Measurements from ENCODE around the gene ATP9A. TPM values are rescaled to one million over a fixed set of nuclear protein-coding genes. Genes with fewer than 3 reads are reported as not detected.

ATP9A gene
- total and polyA plus RNA-seq, 2 of the 8 experiments (the other 6 are each of a cell fraction or from before 2014, with no cell fraction given): 5.0 to 6.4 TPM

GRCh38 chr20:51750037-51750769, 18.0 kb downstream of the ATP9A start:
- TF ChIP-seq EZH2 (IDR thresholded peaks at IDR 0.05; ENCODE audit: low read depth, low read length, severe bottlenecking) (no peak), JUND (IDR thresholded peaks at IDR 0.05; ENCODE audit: low read length) (peak; percentile 62), HDAC6 (IDR thresholded peaks at IDR 0.05; ENCODE audit: low read depth, low read length) (no peak)
- Histone ChIP-seq H4K5ac (ENCODE audit: insufficient read length, low read depth, low read length) (no peak overlapping the region), H4K20me1 (replicated peaks in 1 of 2; ENCODE audit: control insufficient read depth in 1 of 2, insufficient read depth in 2 of 2, low read length in 2 of 2) (no peaks in the 10 kb centered on the region), H2BK120ac (replicated peaks; ENCODE audit: low read depth, low read length) (no peak overlapping the region), H3K4ac (replicated peaks; ENCODE audit: insufficient read length, low read depth, low read length) (no peak overlapping the region), H3K4me3 (ENCODE audit: extremely low read depth in 1 of 4, insufficient read depth in 2 of 4, low read depth in 3 of 4, low read length in 4 of 4) (no peak overlapping the region), H3K79me2 (ENCODE audit: control insufficient read depth in 1 of 2, insufficient read depth in 2 of 2, low read length in 2 of 2) (no peaks in the 10 kb centered on the region), H3K18ac (ENCODE audit: extremely low read depth, low read length) (no peak overlapping the region), H3K27me3 (replicated peaks in 1 of 4; ENCODE audit: control insufficient read depth in 3 of 4, extremely low read depth in 1 of 4, insufficient read depth in 3 of 4, low read length in 3 of 4) (no peaks in the 10 kb centered on the region), H2BK5ac (ENCODE audit: low read depth, low read length) (0 out of 2 replicates have a peak overlapping the region, but pooled peaks have one; percentile 2), H2BK20ac (ENCODE audit: low read length) (peak overlapping the region; percentile 1; the same call in 1 of the 2 replicates), H3K9ac (replicated peaks in 1 of 4; ENCODE audit: extremely low read depth in 1 of 4, low read depth in 3 of 4, low read length in 3 of 4) (no peak overlapping the region), H3K4me2 (ENCODE audit: insufficient read depth in 1 of 2, low read depth in 2 of 2, low read length in 2 of 2) (no peak overlapping the region), H3K4me1 (replicated peaks in 1 of 4; ENCODE audit: control insufficient read depth in 3 of 4, insufficient read depth in 4 of 4, low read length in 3 of 4) (peaks cover 0 to 3% (median 0%) of the 10 kb centered on the region in 4 experiments; a peak in 3 of 7 replicates), H2BK15ac (ENCODE audit: low read length) (peak overlapping the region; percentile 8; the same call in 1 of the 2 replicates), H3K56ac (replicated peaks; ENCODE audit: insufficient read length, low read depth, low read length) (no peak overlapping the region), H4K8ac (ENCODE audit: extremely low read depth, insufficient read depth, low read length) (no peak overlapping the region), H3K36me3 (ENCODE audit: control insufficient read depth in 2 of 4, insufficient read depth in 4 of 4, low read length in 3 of 4) (no peaks in the 10 kb centered on the region), H3K9me3 (ENCODE audit: insufficient read depth in 2 of 2, low read depth in 1 of 2, low read length in 1 of 2) (no peaks in the 10 kb centered on the region), H3K79me1 (ENCODE audit: low read depth, low read length) (no peaks in the 10 kb centered on the region), H4K91ac (replicated peaks; ENCODE audit: insufficient read length, low read length) (no peak overlapping the region), H2AK5ac (ENCODE audit: low read depth, low read length) (no peak overlapping the region), H2BK12ac (ENCODE audit: low read depth, low read length) (peak overlapping the region; percentile 6; the same call in 1 of the 2 replicates), H3K14ac (ENCODE audit: insufficient read length) (no peak overlapping the region), H2AFZ (ENCODE audit: low read length) (no peak overlapping the region), H3K23ac (ENCODE audit: insufficient read length) (no peak overlapping the region), H3K27ac (ENCODE audit: low read depth, low read length) (no peak overlapping the region), H3K23me2 (ENCODE audit: low read depth, low read length) (no peaks in the 10 kb centered on the region)
- WGBS, 2 experiments (ENCODE audit: extremely low coverage in 1 of 2, insufficient coverage in 1 of 2, insufficient read length in 1 of 2, insufficient replicate concordance in 2 of 2, low coverage in 1 of 2, low lambda C conversion rate in 2 of 2, missing lambda C conversion rate in 1 of 2): 83% methylated on average over 19 of the region's 19 CpGs; no CpG with 5 or more reads in 1 of the 2 experiments
- DNase-seq (ENCODE audit: low read depth in 1 of 2, low spot score in 2 of 2) (no peak), FAIRE-seq (no peak)
- ChIA-PET CTCF (ENCODE audit: partially characterized antibody) (interaction anchor here (1.0 to 1.4 kb wide), 3 partner anchors 19 to 139 kb away, joined by 3 to 6 read pairs (median 4); no protein-coding TSS in a partner anchor), POLR2A (ENCODE audit: partially characterized antibody) (interaction anchor here (0.9 to 1.4 kb wide), 2 partner anchors 10 to 17 kb away, joined by 3 to 4 read pairs; no protein-coding TSS in a partner anchor)

Measured in H1 (cell line).